H1 (cell line): ENCODE data around the gene HYAL4. TPM values are rescaled to one million over a fixed set of nuclear protein-coding genes. Genes with fewer than 3 reads are reported as not detected.
A peak's percentile ranks its signal among the peaks of the same experiment; 100 is the strongest.

Experiments
- CTCF ChIA-PET: fragments of 300-600 bp; sonication (Branson Sonifier 250); formaldehyde crosslinking; loops from one replicate; lab custom pipeline; 2021; ENCODE audit not compliant: partially characterized antibody; lab: Charles Lee
- POLR2A ChIA-PET: fragments of 300-600 bp; sonication (Branson Sonifier 250); formaldehyde crosslinking; loops from one replicate; lab custom pipeline; 2021; ENCODE audit warnings: inconsistent platforms; ENCODE audit not compliant: partially characterized antibody; lab: Charles Lee
- DNase-seq, 2 experiments: peaks; one replicate each; pipeline versions ENCODE4 v3.0.0 to v3.0.0-alpha.2; 2010 to 2022; ENCODE audit warnings: low spot score in 2 of 2, low read depth in 1 of 2, mixed read lengths in 1 of 2
- FAIRE-seq: peaks from 2 replicates; lab custom pipeline; 2011; peaks lifted over from hg19 to GRCh38; lab: Jason Lieb, UNC
- H2AFZ ChIP-seq: 2 replicates; pipeline ENCODE4 v1.8.1; 2012; ENCODE audit warnings: low read length, inconsistent platforms
- H2AK5ac ChIP-seq: 2 replicates; pipeline ENCODE4 v1.6.1; 2013; ENCODE audit warnings: low read depth, low read length
- H2BK120ac ChIP-seq: replicated peaks from 2 replicates; pipeline ENCODE3; 2013; ENCODE audit warnings: low read depth, low read length, inconsistent platforms
- H2BK12ac ChIP-seq: 2 replicates; pipeline ENCODE4 v1.6.1; 2013; ENCODE audit warnings: low read depth, low read length
- H2BK15ac ChIP-seq: 2 replicates; pipeline ENCODE4 v1.6.1; 2013; ENCODE audit warnings: low read length
- H2BK20ac ChIP-seq: 2 replicates; pipeline ENCODE4 v1.6.1; 2013; ENCODE audit warnings: low read length
- H2BK5ac ChIP-seq: 2 replicates; pipeline ENCODE4 v1.6.1; 2013; ENCODE audit warnings: low read depth, low read length
- H3K14ac ChIP-seq: 2 replicates; pipeline ENCODE4 v1.6.1; 2013; ENCODE audit warnings: inconsistent platforms; ENCODE audit not compliant: insufficient read length
- H3K18ac ChIP-seq: 2 replicates; pipeline ENCODE4 v1.6.1; 2013; ENCODE audit warnings: low read length; ENCODE audit errors: extremely low read depth
- H3K23ac ChIP-seq: 2 replicates; pipeline ENCODE4 v1.6.1; 2013; ENCODE audit warnings: inconsistent platforms; ENCODE audit not compliant: insufficient read length
- H3K23me2 ChIP-seq: 2 replicates; pipeline ENCODE4 v1.6.1; 2013; ENCODE audit warnings: low read depth, low read length
- H3K27ac ChIP-seq: 2 replicates; pipeline ENCODE4 v1.6.1; 2011; ENCODE audit warnings: low read depth, low read length, inconsistent platforms
- H3K27me3 ChIP-seq, 4 experiments: replicated peaks in 1 of 4; 1 replicate in 1 of 4; 2 replicates in 3 of 4; pipeline versions ENCODE4 v1.6.1 to v1.8.1; 2011 to 2013; ENCODE audit warnings: low read length in 3 of 4, mild to moderate bottlenecking in 3 of 4, inconsistent platforms in 2 of 4, mixed read lengths in 2 of 4, moderate library complexity in 1 of 4; ENCODE audit not compliant: control insufficient read depth in 3 of 4, insufficient read depth in 3 of 4; ENCODE audit errors: extremely low read depth in 1 of 4
- H3K36me3 ChIP-seq, 4 experiments: 2 replicates each; pipeline versions ENCODE4 v1.6.1 to v1.8.1; 2011 to 2013; ENCODE audit warnings: mild to moderate bottlenecking in 4 of 4, low read length in 3 of 4, moderate library complexity in 2 of 4, control low read depth in 1 of 4, inconsistent platforms in 1 of 4; ENCODE audit not compliant: insufficient read depth in 4 of 4, control insufficient read depth in 2 of 4
- H3K4ac ChIP-seq: replicated peaks from 2 replicates; pipeline ENCODE3; 2013; ENCODE audit warnings: low read length, low read depth, mixed read lengths, inconsistent platforms; ENCODE audit not compliant: insufficient read length
- H3K4me1 ChIP-seq, 4 experiments: replicated peaks in 1 of 4; 1 replicate in 1 of 4; 2 replicates in 3 of 4; pipeline versions ENCODE4 v1.6.1 to v1.8.1; 2011 to 2013; ENCODE audit warnings: low read length in 3 of 4, inconsistent platforms in 2 of 4, mixed read lengths in 1 of 4; ENCODE audit not compliant: insufficient read depth in 4 of 4, control insufficient read depth in 3 of 4
- H3K4me2 ChIP-seq, 2 experiments: 2 replicates each; pipeline versions ENCODE4 v1.6.1 to v1.8.1; 2011 to 2013; ENCODE audit warnings: low read depth in 2 of 2, low read length in 2 of 2, control low read depth in 1 of 2, inconsistent platforms in 1 of 2, mild to moderate bottlenecking in 1 of 2; ENCODE audit not compliant: insufficient read depth in 1 of 2
- H3K4me3 ChIP-seq, 4 experiments: fragments of 200-600, 300-600 bp in 1 of 4; sonication (generic), shearing (Covaris generic), sonication (Bioruptor Twin) in 1 of 4; 2 replicates each; pipeline versions ENCODE4 v1.5.1 to v1.8.1; 2011 to 2016; ENCODE audit warnings: low read length in 4 of 4, low read depth in 3 of 4, control low read depth in 2 of 4, inconsistent platforms in 2 of 4, mild to moderate bottlenecking in 2 of 4, mixed read lengths in 1 of 4, moderate library complexity in 1 of 4; ENCODE audit not compliant: insufficient read depth in 2 of 4; ENCODE audit errors: extremely low read depth in 1 of 4
- H3K56ac ChIP-seq: replicated peaks from 2 replicates; pipeline ENCODE3; 2013; ENCODE audit warnings: low read depth, mild to moderate bottlenecking, mixed read lengths, low read length, inconsistent platforms; ENCODE audit not compliant: insufficient read length
- H3K79me1 ChIP-seq: 2 replicates; pipeline ENCODE4 v1.6.1; 2013; ENCODE audit warnings: low read depth, low read length, control low read depth
- H3K79me2 ChIP-seq, 2 experiments: 2 replicates each; pipeline versions ENCODE4 v1.6.1 to v1.8.1; 2012 to 2013; ENCODE audit warnings: low read length in 2 of 2, mild to moderate bottlenecking in 2 of 2, inconsistent platforms in 1 of 2; ENCODE audit not compliant: insufficient read depth in 2 of 2, control insufficient read depth in 1 of 2
- H3K9ac ChIP-seq, 4 experiments: replicated peaks in 1 of 4; 1 replicate in 1 of 4; 2 replicates in 3 of 4; pipeline versions ENCODE4 v1.6.1 to v1.8.1; 2011 to 2013; ENCODE audit warnings: low read depth in 3 of 4, low read length in 3 of 4, control low read depth in 2 of 4, mild to moderate bottlenecking in 2 of 4, moderate library complexity in 2 of 4, inconsistent platforms in 1 of 4; ENCODE audit errors: extremely low read depth in 1 of 4
- H3K9me3 ChIP-seq, 2 experiments: 2 replicates each; pipeline versions ENCODE4 v1.6.1 to v1.8.1; 2012 to 2013; ENCODE audit warnings: mild to moderate bottlenecking in 2 of 2, moderate library complexity in 2 of 2, control low read depth in 1 of 2, inconsistent platforms in 1 of 2, low read depth in 1 of 2, low read length in 1 of 2, mixed read lengths in 1 of 2; ENCODE audit not compliant: insufficient read depth in 2 of 2
- H4K20me1 ChIP-seq, 2 experiments: replicated peaks in 1 of 2; 2 replicates each; pipeline versions ENCODE3 to v1.8.1; 2011 to 2013; ENCODE audit warnings: inconsistent platforms in 2 of 2, low read length in 2 of 2, mild to moderate bottlenecking in 1 of 2; ENCODE audit not compliant: insufficient read depth in 2 of 2, control insufficient read depth in 1 of 2
- H4K5ac ChIP-seq: 2 replicates; pipeline ENCODE4 v1.6.1; 2013; ENCODE audit warnings: low read length, low read depth, mixed read lengths, inconsistent platforms; ENCODE audit not compliant: insufficient read length
- H4K8ac ChIP-seq: 2 replicates; pipeline ENCODE4 v1.8.0; 2013; ENCODE audit warnings: mild to moderate bottlenecking, moderate library complexity, low read length, inconsistent platforms; ENCODE audit not compliant: insufficient read depth; ENCODE audit errors: extremely low read depth
- H4K91ac ChIP-seq: replicated peaks from 2 replicates; pipeline ENCODE3; 2013; ENCODE audit warnings: low read length, mixed read lengths, inconsistent platforms; ENCODE audit not compliant: insufficient read length
- KDM1A ChIP-seq: fragments of 200-600, 300-600 bp; sonication (generic); IDR thresholded peaks from 2 replicates; pipeline ENCODE4 v1.7.1; 2016; ENCODE audit warnings: mild to moderate bottlenecking, low read length, borderline replicate concordance
- TBP ChIP-seq: IDR thresholded peaks from 2 replicates; pipeline ENCODE4 v1.6.1; 2011; ENCODE audit warnings: low read depth, low read length, improper control_type of control experiment
- WGBS, 2 experiments: shearing (Covaris generic) in 1 of 2; methylation state at CpG; one replicate each; pipeline versions ENCODE4 v1.1.6 to v1.1.7; 2013 to 2015; ENCODE audit warnings: low lambda C conversion rate in 2 of 2, mixed read lengths in 2 of 2, inconsistent platforms in 1 of 2, low coverage in 1 of 2, missing lambda C conversion rate in 1 of 2; ENCODE audit not compliant: insufficient replicate concordance in 2 of 2, insufficient coverage in 1 of 2, insufficient read length in 1 of 2; ENCODE audit errors: extremely low coverage in 1 of 2, missing lambda C conversion rate in 1 of 2; 5-methylcytosine and 5-hydroxymethylcytosine counted together
- polyA plus RNA-seq, 7 experiments: library from polyadenylated mRNA; depleted of rRNA in 3 of 7; stranded (reverse) in 5 of 7; unstranded in 2 of 7; fragments of >200 nt in 5 of 7; fragments of 200-250 nt in 2 of 7; gene quantifications; 1 replicate in 5 of 7; 2 replicates in 1 of 7; 4 replicates in 1 of 7; pipeline versions ENCODE4 v1.2.1 to v1.2.3, GENCODE V29; 2011 to 2013; ENCODE audit warnings: missing spikeins in 2 of 7, mixed read lengths in 2 of 7
- total RNA-seq: library from RNA; stranded (reverse); fragmentation: NEBNext Ultra II Directional; extraction: Animal tissue kit (Norgen Biotek cat#: 25700); gene quantifications from 2 replicates; pipeline ENCODE4 v1.2.1, GENCODE V29; 2021

HYAL4 gene
- total and polyA plus RNA-seq, 2 of the 8 experiments (the other 6 are each of a cell fraction or from before 2014, with no cell fraction given) = not detected

- Histone ChIP-seq H3K36me3 (no peaks in the 10 kb centered on the region), H3K18ac (no peak overlapping the region; the same call in 1 of the 2 replicates), H3K9me3 (peaks cover 0 to 3% of the 10 kb centered on the region in 2 experiments; a peak in 2 of 4 replicates), H2BK12ac (no peak overlapping the region; the same call in 1 of the 2 replicates), H3K9ac (no peak overlapping the region), H2AK5ac (no peak overlapping the region), H4K20me1 (no peaks in the 10 kb centered on the region), H3K79me1 (no peaks in the 10 kb centered on the region), H3K4me1 (peaks cover 0 to 3% (median 1%) of the 10 kb centered on the region in 4 experiments; a peak in 2 of 7 replicates), H3K23me2 (no peaks in the 10 kb centered on the region), H4K91ac (no peak overlapping the region), H2BK20ac (no peak overlapping the region), H3K4me2 (peak overlapping the region in 1 of 2 experiments; percentile 25; a peak in 1 of 4 replicates), H3K79me2 (no peaks in the 10 kb centered on the region), H2BK15ac (no peak overlapping the region), H3K27me3 (no peaks in the 10 kb centered on the region), H2BK5ac (0 out of 2 replicates have a peak overlapping the region, but pooled peaks have one; percentile 4), H3K27ac (no peak overlapping the region), H3K23ac (no peak overlapping the region), H4K8ac (no peak overlapping the region)
- ChIA-PET POLR2A (no interaction called here), CTCF (interaction anchor here (0.8 to 6.0 kb wide), 26 partner anchors 8 to 661 kb away, joined by 3 to 71 read pairs (median 4); partner anchors contain the start of gene HYAL4)
- DNase-seq = no peak
- 75% methylated on average over 6 of the region's 6 CpGs; no CpG with 5 or more reads in 1 of the 2 experiments for WGBS, 2 experiments
- FAIRE-seq = no peak
- TF ChIP-seq KDM1A (peak; percentile 26; the same call in 1 of the 2 replicates), TBP (no peak)
- TF ChIP-seq, all 59 proteins: peak for 1
- H2AFZ ChIP-seq = no peak overlapping the region
- H3K14ac ChIP-seq = no peak overlapping the region
- no peak overlapping the region for H3K56ac ChIP-seq
- H2BK120ac ChIP-seq = peak overlapping the region; percentile 77
- H4K5ac ChIP-seq = no peak overlapping the region
- H3K4ac ChIP-seq = no peak overlapping the region
- no peak overlapping the region for H3K4me3 ChIP-seq
Measured at GRCh38 chr7:123798532-123799188, 46.3 kb upstream of the HYAL4 start.
